GM12878 (cell line): ENCODE results near the gene SLAMF9. TPM values are rescaled to one million over a fixed set of nuclear protein-coding genes. Genes with fewer than 3 reads are reported as not detected.

Experiments used
- ATAC-seq: fragments of 200-7000 bp; cut with Tn5 transposase; 3 replicates; pipeline ENCODE4 v1.9.1; 2020; ENCODE audit warnings: mild to moderate bottlenecking, moderate library complexity
- BruUV-seq: library from RNA; stranded (reverse); fragments of 400-500 nt; replicated peaks from 2 replicates; lab custom pipeline; 2021; lab: Mats Ljungman, UMichigan
- CTCF ChIA-PET: fragments of 300-600 bp; sonication (Branson Sonifier 250); formaldehyde crosslinking; extraction: SDS; loops from one replicate; lab custom pipeline; 2021; ENCODE audit warnings: inconsistent platforms; lab: Yijun Ruan, JAX
- POLR2A ChIA-PET: fragments of 350-600 bp; formaldehyde crosslinking; extraction: SDS; loops from one replicate; lab custom pipeline; 2021; ENCODE audit warnings: inconsistent platforms; lab: Charles Lee
- RAD21 ChIA-PET: fragments of 300-600 bp; sonication (Branson Sonifier 250); formaldehyde crosslinking; loops from one replicate; lab custom pipeline; 2023; ENCODE audit warnings: antibody characterized with exemption; ENCODE audit not compliant: unreplicated experiment; lab: Charles Lee
- SMC1A ChIA-PET: fragments of 300-600 bp; sonication (Branson Sonifier 250); formaldehyde crosslinking; loops from one replicate; lab custom pipeline; 2023; ENCODE audit not compliant: unreplicated experiment, uncharacterized antibody; lab: Charles Lee
- DNase-seq: peaks from one replicate; pipeline ENCODE4 v3.0.0-alpha.2; 2011; ENCODE audit warnings: low read depth, low spot score
- FAIRE-seq: peaks from 3 replicates; lab custom pipeline; 2011; peaks lifted over from hg19 to GRCh38; lab: Jason Lieb, UNC
- H2AFZ ChIP-seq: 2 replicates; pipeline ENCODE4 v1.6.0; 2011; ENCODE audit warnings: low read depth, low read length, control low read depth; ENCODE audit not compliant: control insufficient read depth
- H3K27ac ChIP-seq: 2 replicates; pipeline ENCODE4 v1.5.1; 2011; ENCODE audit warnings: control low read depth; ENCODE audit not compliant: control insufficient read depth, insufficient read depth
- H3K27me3 ChIP-seq, 2 experiments: replicated peaks in 1 of 2; 2 replicates each; pipeline versions ENCODE4 v1.6.0 to v1.6.1; 2011; ENCODE audit warnings: low read length in 1 of 2; ENCODE audit not compliant: control insufficient read depth in 2 of 2, insufficient read depth in 2 of 2
- H3K36me3 ChIP-seq, 2 experiments: 2 replicates each; pipeline ENCODE4 v1.5.1; 2011; ENCODE audit warnings: low read length in 1 of 2; ENCODE audit not compliant: control insufficient read depth in 2 of 2, insufficient read depth in 2 of 2
- H3K4me1 ChIP-seq: 2 replicates; pipeline ENCODE4 v1.6.1; 2011; ENCODE audit warnings: mild to moderate bottlenecking, low read length, moderate library complexity, mixed read lengths; ENCODE audit not compliant: control insufficient read depth, insufficient read depth
- H3K4me2 ChIP-seq: 2 replicates; pipeline ENCODE4 v1.6.0; 2011; ENCODE audit warnings: control low read depth; ENCODE audit not compliant: control insufficient read depth, insufficient read depth
- H3K4me3 ChIP-seq: fragments of 200-600 bp; sonication (generic); 2 replicates; pipeline ENCODE4 v1.5.1; 2016
- H3K79me2 ChIP-seq: 2 replicates; pipeline ENCODE4 v1.6.0; 2011; ENCODE audit warnings: low read length; ENCODE audit not compliant: control insufficient read depth, insufficient read depth
- H3K9ac ChIP-seq: 2 replicates; pipeline ENCODE4 v1.8.0; 2011; ENCODE audit warnings: low read length, control low read depth, mixed read lengths; ENCODE audit not compliant: control insufficient read depth, insufficient read depth
- H3K9me3 ChIP-seq: replicated peaks from 3 replicates; pipeline ENCODE4 v1.5.1; 2011; ENCODE audit warnings: mild to moderate bottlenecking, low read length; ENCODE audit not compliant: control insufficient read depth, insufficient read depth
- H4K20me1 ChIP-seq: 2 replicates; pipeline ENCODE4 v1.6.0; 2011; ENCODE audit not compliant: control insufficient read depth, insufficient read depth
- ATF2 ChIP-seq: IDR thresholded peaks from 2 replicates; pipeline ENCODE4 v1.6.1; 2012; ENCODE audit warnings: low read length, inconsistent platforms
- HDAC6 ChIP-seq: fragments of 200-600 bp; sonication (generic); IDR thresholded peaks from one replicate; pipeline ENCODE4 v1.8.0; 2017; ENCODE audit warnings: antibody characterized with exemption; ENCODE audit not compliant: unreplicated experiment
- IRF4 ChIP-seq: IDR thresholded peaks from 2 replicates; pipeline ENCODE4 v1.6.1; 2011; ENCODE audit warnings: low read depth, low read length
- NFYB ChIP-seq: IDR thresholded peaks from 2 replicates; pipeline ENCODE4 v1.6.1; 2011; ENCODE audit warnings: low read depth, mild to moderate bottlenecking, low read length, improper control_type of control experiment, moderate library complexity; ENCODE audit not compliant: insufficient read depth
- POLR2A ChIP-seq: IDR thresholded peaks from 2 replicates; pipeline ENCODE4 v1.6.1; 2011; ENCODE audit warnings: low read depth, mild to moderate bottlenecking, low read length
- REST ChIP-seq: IDR thresholded peaks from 2 replicates; pipeline ENCODE4 v1.6.1; 2012; ENCODE audit warnings: mild to moderate bottlenecking, low read depth, low read length
- RFX5 ChIP-seq: IDR thresholded peaks from 2 replicates; pipeline ENCODE4 v1.6.1; 2011; ENCODE audit warnings: low read depth, low read length, improper control_type of control experiment
- SRF ChIP-seq, 2 experiments: IDR thresholded peaks; 2 replicates each; pipeline ENCODE4 v1.6.1; 2011; ENCODE audit warnings: low read depth in 2 of 2, low read length in 2 of 2, mild to moderate bottlenecking in 1 of 2, moderate library complexity in 1 of 2
- TAF1 ChIP-seq: IDR thresholded peaks from 2 replicates; pipeline ENCODE4 v1.6.1; 2011; ENCODE audit warnings: mild to moderate bottlenecking, low read depth, low read length, borderline replicate concordance
- YBX1 ChIP-seq: fragments of 450-650 bp; IDR thresholded peaks from 2 replicates; pipeline ENCODE4 v1.6.1; 2016; ENCODE audit warnings: antibody characterized with exemption
- ZBTB11 ChIP-seq: fragments of 450-650 bp; formaldehyde crosslinking; IDR thresholded peaks from 2 replicates; pipeline ENCODE4 v1.5.0; 2022; ENCODE audit warnings: mild to moderate bottlenecking, missing genetic modification characterization
- WGBS: methylation state at CpG from one replicate; pipeline ENCODE4 v1.1.6; 2016; ENCODE audit warnings: low lambda C conversion rate; ENCODE audit not compliant: insufficient replicate concordance, insufficient coverage; ENCODE audit errors: missing lambda C conversion rate; 5-methylcytosine and 5-hydroxymethylcytosine counted together
- in situ Hi-C: fragments of 300-500 bp; cut with MboI; formaldehyde crosslinking; loops from 9 replicates; pipeline ENCODE4 v1.14.3; 2018; ENCODE audit warnings: mixed read lengths
- intact Hi-C: fragments of 100-400 bp; cut with micrococcal nuclease; formaldehyde crosslinking; loops from one replicate; pipeline ENCODE4 v1.14.2; 2022; ENCODE audit not compliant: unreplicated experiment
- polyA plus RNA-seq, 11 experiments: library from polyadenylated mRNA; depleted of rRNA in 4 of 11; unstranded in 6 of 11; stranded (reverse) in 5 of 11; fragments of >200 nt; fragmentation: Nextera tagmentation in 4 of 11; fragmentation: Illumina TruSeq in 1 of 11; extraction: Ambion mirVana in 4 of 11; extraction: Trizol in 1 of 11; gene quantifications; 1 replicate in 1 of 11; 2 replicates in 10 of 11; pipeline versions ENCODE4 v1.2.1 to v1.2.3, GENCODE V29; 2011 to 2016; ENCODE audit warnings: inconsistent platforms in 2 of 11, missing spikeins in 2 of 11, low read depth in 1 of 11
- total RNA-seq, 4 experiments: library from RNA; depleted of rRNA in 3 of 4; stranded (reverse); fragments of >200 nt in 3 of 4; fragmentation: Illumina TruSeq in 1 of 4; extraction: Trizol in 1 of 4; gene quantifications; 2 replicates each; pipeline versions ENCODE4 v1.2.1 to v1.2.3, GENCODE V29; 2013 to 2021

SLAMF9 gene
- total and polyA plus RNA-seq, 10 of the 15 experiments (the other 5 are each of a cell fraction or from before 2014, with no cell fraction given), result not detected

- peaks cover 26% of the 10 kb centered on the region for H3K4me1 ChIP-seq
Observed at GRCh38 chr1:159914252-159915018, 39.6 kb downstream of the SLAMF9 start.

More at GRCh38 chr1:159914252-159915018, 39.6 kb downstream of the SLAMF9 start:
- in situ Hi-C loops (no loop called here), intact Hi-C loops (no loop called here)
- Histone ChIP-seq H2AFZ (no peak overlapping the region), H3K4me3 (no peak overlapping the region), H3K9ac (no peak overlapping the region), H3K4me2 (no peak overlapping the region), H4K20me1 (no peaks in the 10 kb centered on the region), H3K79me2 (peaks cover 2% of the 10 kb centered on the region), H3K27me3 (no peaks in the 10 kb centered on the region), H3K9me3 (no peaks in the 10 kb centered on the region), H3K36me3 (peaks cover 4 to 17% of the 10 kb centered on the region in 2 experiments; a peak in 3 of 4 replicates), H3K27ac (no peak overlapping the region)
- ChIA-PET POLR2A (no interaction called here), SMC1A (interaction anchor here (1.0 to 1.7 kb wide), 3 partner anchors 10 to 20 kb away, joined by 3 to 4 read pairs (median 3); no protein-coding TSS in a partner anchor), RAD21 (interaction anchor here (1.0 kb wide), 1 partner anchor 21 kb away, joined by 3 read pairs; no protein-coding TSS in a partner anchor), CTCF (interaction anchor here (0.7 to 2.5 kb wide), 4 partner anchors 20 to 93 kb away, joined by 3 to 8 read pairs (median 4); no protein-coding TSS in a partner anchor)
- FAIRE-seq (no peak), ATAC-seq (no peak), DNase-seq (no peak)
- no TSS peak for BruUV-seq
- TF ChIP-seq REST (no peak), HDAC6 (no peak), YBX1 (no peak), ATF2 (no peak), NFYB (no peak), RFX5 (no peak), ZBTB11 (CRISPR knock-in tag) (no peak), SRF (IDR thresholded peaks at IDR 0.05; ENCODE audit: low read depth in 2 of 2, low read length in 2 of 2) (no peak), IRF4 (no peak), TAF1 (no peak), POLR2A (no peak; the same call in 1 of the 2 replicates)
- WGBS, result 91% methylated on average over 9 of the region's 10 CpGs
